HG02759 (cell line): ENCODE measurements around the gene PCDHGA6.
A peak's percentile ranks its signal among the peaks of the same experiment; 100 is the strongest.
"Not testable (repeated sequence)": the region's sequence is repeated elsewhere in the genome, so short reads cannot be mapped to it uniquely, and the experiment has no call there.

ENCODE experiments used
- ATAC-seq: cut with Tn5 transposase; IDR thresholded peaks from one replicate; pipeline ENCODE4 v1.9.1; 2021; ENCODE audit warnings: mild to moderate bottlenecking, moderate library complexity; ENCODE audit not compliant: unreplicated experiment

The PCDHGA6 gene

DNA sequence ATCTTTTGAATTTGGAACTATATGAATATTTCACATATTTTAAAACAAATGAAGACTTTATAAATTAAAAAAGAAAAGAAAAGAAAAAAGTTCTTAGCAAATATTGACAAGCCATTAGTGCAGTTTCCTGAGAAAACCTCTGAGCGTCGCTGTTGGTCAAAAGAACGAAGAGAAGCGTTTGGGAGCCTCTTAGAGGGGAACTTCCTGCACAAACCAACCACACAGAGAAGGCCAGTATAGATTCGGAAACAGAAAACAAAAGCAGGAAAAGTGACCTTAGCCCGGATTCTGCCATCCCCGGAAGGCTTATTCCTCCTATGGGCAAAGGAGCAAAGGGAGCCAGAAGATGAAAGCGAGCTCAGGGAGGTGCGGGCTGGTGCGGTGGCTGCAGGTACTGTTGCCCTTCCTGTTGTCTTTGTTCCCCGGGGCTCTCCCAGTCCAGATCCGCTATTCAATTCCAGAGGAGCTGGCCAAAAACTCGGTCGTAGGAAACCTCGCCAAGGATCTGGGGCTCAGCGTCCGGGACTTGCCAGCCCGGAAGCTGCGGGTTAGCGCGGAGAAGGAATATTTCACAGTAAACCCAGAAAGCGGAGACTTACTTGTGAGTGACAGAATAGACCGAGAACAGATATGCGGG, 13.8 kb upstream of the PCDHGA6 start, which contains the start of gene PCDHGB2:
PCDHGB2 (plus strand) TSS at position 205 of the 637 bp plus-strand sequence; CDS start at position 347, 142 bp downstream.
- peak; percentile 78 for ATAC-seq

- no peak for ATAC-seq
Observed at GRCh38 chr5:141360685-141361084, 13.0 kb upstream of the PCDHGA6 start.

DNA sequence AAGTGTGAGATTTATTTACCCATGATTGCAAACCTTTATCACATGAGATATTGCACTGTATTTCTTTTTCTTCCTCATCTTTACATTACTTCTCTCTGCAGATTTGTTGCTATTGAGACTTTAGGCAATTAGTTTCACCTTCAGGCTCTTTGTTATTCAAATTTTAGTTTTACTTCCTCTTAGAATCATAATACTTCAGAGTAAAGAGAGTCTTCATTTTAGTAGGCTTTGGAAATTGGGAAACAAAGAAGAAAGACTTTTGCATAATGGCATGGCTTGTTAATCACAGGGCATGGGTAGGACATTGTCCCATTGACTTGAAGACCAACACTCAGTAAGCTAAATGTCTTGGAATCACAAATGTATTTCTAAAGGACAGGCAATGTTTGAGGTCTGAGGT, 11.0 kb upstream of the PCDHGA6 start:
- ATAC-seq = no peak

- no peak for ATAC-seq
Observed at GRCh38 chr5:141363952-141364660, 9.6 kb upstream of the PCDHGA6 start, which contains the start of gene PCDHGA5. Gene PCDHGA5 (plus strand): TSS chr5:141364162. CDS start chr5:141364331, 169 bp downstream.

DNA sequence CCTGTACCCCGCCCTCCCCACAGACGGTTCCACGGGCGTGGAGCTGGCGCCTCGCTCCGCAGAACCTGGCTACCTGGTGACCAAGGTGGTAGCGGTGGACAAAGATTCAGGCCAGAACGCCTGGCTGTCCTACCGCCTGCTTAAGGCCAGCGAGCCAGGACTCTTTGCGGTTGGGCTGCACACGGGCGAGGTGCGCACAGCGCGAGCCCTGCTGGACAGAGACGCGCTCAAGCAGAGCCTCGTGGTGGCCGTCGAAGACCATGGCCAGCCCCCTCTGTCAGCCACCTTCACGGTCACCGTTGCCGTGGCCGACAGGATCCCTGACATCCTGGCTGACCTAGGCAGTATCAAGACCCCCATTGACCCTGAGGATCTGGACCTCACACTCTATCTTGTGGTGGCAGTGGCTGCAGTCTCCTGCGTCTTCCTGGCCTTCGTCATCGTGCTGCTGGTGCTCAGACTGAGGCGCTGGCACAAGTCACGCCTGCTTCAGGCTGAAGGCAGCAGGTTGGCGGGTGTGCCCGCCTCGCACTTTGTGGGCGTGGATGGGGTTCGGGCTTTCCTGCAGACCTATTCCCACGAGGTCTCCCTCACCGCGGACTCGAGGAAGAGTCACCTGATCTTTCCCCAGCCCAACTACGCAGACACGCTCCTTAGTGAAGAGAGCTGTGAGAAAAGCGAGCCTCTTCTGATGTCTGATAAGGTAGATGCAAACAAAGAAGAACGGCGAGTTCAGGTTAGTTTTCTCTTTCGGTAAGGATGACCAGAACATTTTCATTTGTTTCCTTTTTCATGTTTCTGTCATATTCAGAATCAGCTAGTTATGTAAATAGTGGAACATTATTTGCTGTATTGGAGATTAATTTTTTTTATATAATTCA, 7.4 kb upstream of the PCDHGA6 start:
- ATAC-seq = no peak

GRCh38 chr5:141369994-141370848, 3.5 kb upstream of the PCDHGA6 start, which contains the start of gene PCDHGB3:
Gene PCDHGB3 (plus strand): TSS chr5:141370242. CDS start chr5:141370395, 153 bp downstream.
- ATAC-seq = peak; percentile 95

DNA sequence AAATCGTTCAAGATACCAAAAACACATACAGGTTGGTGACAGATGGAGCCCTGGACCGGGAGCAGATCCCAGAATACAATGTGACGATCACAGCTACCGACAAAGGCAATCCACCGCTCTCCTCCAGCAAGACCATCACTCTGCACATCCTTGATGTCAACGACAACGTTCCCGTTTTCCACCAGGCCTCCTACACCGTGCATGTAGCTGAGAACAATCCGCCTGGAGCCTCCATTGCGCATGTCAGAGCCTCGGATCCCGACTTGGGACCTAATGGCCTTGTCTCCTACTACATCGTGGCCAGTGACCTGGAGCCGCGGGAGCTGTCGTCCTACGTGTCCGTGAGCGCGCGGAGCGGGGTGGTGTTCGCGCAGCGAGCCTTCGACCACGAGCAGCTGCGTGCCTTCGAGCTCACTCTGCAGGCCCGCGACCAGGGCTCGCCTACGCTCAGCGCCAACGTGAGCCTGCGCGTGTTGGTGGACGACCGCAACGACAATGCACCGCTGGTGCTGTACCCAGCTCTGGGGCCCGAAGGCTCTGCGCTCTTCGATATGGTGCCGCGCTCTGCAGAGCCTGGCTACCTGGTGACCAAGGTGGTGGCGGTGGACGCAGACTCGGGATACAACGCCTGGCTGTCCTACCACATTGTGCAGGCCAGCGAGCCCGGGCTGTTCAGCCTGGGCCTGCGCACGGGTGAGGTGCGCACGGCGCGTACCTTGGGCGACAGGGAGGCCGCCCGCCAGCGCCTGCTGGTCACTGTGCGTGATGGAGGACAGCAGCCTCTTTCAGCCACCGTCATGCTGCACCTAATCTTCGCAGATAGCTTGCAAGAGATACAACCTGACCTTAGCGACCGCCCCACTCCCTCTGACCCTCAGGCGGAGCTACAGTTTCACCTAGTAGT, 1.9 kb upstream of the PCDHGA6 start:
- ATAC-seq = no peak

DNA sequence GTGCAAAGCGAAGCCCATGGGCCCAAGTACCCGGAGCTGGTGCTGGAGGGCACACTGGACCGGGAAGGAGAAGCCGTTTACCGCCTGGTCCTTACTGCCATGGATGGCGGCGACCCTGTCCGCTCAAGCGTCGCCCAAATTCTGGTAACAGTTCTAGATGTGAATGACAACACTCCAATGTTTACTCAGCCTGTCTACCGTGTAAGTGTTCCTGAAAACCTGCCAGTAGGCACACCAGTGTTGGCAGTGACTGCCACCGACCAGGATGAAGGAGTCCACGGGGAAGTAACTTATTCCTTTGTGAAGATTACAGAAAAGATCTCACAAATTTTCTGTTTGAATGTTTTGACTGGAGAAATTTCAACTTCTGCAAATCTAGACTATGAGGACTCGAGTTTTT, 936 bp downstream of the PCDHGA6 start:
- no peak for ATAC-seq

DNA sequence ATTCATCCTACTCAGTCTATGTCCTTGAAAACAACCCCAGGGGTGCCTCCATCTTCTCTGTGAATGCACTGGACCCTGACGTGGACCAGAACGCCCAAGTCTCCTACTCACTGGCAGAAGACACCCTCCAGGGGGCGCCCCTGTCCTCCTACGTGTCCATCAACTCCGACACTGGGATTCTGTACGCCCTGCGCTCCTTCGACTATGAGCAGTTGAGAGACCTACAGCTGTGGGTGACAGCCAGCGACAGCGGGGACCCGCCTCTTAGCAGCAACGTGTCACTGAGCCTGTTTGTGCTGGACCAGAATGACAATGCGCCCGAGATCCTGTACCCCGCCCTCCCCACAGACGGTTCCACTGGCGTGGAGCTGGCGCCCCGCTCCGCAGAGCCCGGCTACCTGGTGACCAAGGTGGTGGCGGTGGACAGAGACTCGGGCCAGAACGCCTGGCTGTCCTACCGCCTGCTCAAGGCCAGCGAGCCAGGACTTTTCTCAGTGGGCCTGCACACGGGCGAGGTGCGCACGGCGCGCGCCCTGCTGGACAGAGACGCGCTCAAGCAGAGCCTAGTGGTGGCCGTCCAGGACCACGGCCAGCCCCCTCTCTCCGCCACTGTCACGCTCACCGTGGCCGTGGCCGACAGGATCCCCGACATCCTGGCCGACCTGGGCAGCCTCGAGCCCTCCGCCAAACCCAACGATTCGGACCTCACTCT, 1.9 kb downstream of the PCDHGA6 start:
- ATAC-seq = not testable (repeated sequence)

GRCh38 chr5:141382469-141383294, 9.0 kb downstream of the PCDHGA6 start, which contains the start of gene PCDHGA7:
Gene PCDHGA7 (plus strand): TSS chr5:141382742. CDS start chr5:141382900, 158 bp downstream.
- ATAC-seq = no peak

DNA sequence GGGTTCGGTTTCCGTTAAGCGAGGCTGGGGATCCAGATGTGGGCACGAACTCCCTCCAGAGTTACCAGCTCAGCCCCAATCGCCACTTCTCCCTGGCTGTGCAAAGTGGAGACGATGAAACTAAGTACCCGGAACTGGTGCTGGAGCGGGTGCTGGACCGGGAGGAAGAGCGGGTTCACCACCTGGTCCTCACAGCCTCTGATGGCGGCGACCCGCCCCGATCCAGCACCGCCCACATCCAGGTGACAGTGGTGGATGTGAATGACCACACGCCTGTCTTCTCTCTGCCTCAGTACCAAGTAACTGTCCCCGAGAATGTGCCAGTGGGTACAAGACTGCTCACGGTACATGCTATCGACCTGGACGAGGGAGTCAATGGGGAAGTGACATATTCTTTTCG, 9.7 kb downstream of the PCDHGA6 start:
- no peak for ATAC-seq

GRCh38 chr5:141384471-141385267, 11.0 kb downstream of the PCDHGA6 start:
- ATAC-seq = no peak

- ATAC-seq = peak; percentile 70
Observed at GRCh38 chr5:141387557-141388311, 14.0 kb downstream of the PCDHGA6 start, which contains the start of gene PCDHGB4. Gene PCDHGB4 (plus strand): TSS chr5:141387698. CDS start chr5:141387885, 187 bp downstream.

GRCh38 chr5:141388661-141389060, 15.0 kb downstream of the PCDHGA6 start:
- no peak for ATAC-seq

- ATAC-seq = no peak
Observed at GRCh38 chr5:141389153-141390042, 15.7 kb downstream of the PCDHGA6 start.
